NCI-H1436 treated with DMSO at 0.1 percent for 48 hours (cell line): ENCODE results near the gene KLHL3.

ENCODE experiments used
- DNase-seq: peaks from one replicate; lab custom pipeline; 2025; lab: John Stamatoyannopoulos, UW

Gene KLHL3

DNA sequence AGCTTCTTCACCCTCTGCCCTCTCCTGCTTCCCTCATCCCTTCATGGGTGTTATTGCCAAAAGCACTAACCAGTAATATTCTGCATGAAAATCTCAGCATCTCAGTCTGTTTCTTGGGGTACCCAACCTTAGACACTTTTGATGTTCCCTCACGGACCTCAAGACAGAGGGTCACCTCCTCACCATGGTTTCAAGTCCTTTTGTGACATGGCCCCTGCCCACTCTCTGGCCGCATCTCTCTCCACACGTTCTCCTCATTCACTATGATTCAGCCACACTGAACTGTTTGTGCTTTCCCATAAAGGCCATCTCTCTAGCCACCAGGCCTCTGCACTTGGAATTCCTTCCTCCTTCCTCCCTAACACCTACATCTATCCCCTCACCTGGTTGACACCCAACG lies 125.3 kb downstream of the KLHL3 start:
- no peak for DNase-seq

DNA sequence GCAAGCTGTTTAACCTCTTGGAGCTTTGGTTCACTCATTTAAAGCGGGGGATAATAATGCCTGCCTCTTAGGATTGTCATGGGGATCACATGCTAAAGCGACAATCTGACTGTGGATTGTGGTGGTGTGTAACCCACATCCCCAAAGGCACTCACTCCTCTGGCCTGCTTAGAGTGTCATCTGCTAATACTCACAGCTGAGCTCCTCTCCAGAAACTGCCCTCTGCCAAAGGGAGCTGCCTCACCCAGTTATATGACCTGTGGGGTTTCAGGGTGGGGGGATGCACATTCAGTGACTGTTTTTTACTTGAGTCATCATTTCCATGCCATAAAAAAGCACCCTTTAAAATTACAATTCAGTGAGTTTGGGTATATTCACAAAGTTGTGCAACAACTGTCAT lies 126.8 kb downstream of the KLHL3 start:
- DNase-seq: no peak

DNA sequence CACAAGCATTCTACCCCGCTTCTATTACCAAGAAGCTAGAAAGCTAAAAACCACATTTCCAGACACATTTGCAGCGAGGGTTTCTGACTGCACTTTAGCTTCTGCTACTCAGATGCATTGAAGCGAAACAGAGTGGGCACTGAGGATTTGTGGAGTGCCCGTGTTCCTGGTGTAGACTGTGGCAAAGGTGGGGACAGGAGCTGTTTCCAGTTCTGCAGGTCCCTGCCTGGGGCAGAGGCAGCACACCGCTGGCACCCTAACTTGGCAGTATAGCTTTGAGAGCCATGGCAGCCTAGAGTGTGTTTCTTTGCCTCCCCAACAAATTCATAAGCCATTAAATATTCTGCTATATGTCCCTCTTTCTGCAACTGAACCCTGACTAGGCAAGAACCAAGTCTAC lies 128.1 kb downstream of the KLHL3 start:
- DNase-seq: no peak

DNA sequence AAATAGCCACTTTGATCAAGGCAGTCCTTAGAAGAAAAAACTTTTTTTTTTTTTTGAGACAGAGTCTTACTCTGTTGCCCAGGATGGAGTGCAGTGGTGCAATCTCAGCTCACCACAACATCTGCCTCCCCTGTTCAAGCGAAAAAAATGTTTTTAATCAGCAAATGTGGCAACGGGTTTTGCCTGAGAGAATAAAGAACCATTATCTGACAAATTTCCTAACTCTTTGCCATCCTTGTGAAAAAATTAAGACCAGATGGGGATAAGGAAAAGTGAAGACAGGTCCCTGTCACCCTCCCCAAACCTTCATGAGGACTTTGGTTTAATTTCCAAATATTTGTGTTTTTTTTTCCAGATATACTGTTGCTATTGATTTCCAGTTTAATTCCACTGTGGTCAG lies 129.5 kb downstream of the KLHL3 start:
- no peak for DNase-seq

DNA sequence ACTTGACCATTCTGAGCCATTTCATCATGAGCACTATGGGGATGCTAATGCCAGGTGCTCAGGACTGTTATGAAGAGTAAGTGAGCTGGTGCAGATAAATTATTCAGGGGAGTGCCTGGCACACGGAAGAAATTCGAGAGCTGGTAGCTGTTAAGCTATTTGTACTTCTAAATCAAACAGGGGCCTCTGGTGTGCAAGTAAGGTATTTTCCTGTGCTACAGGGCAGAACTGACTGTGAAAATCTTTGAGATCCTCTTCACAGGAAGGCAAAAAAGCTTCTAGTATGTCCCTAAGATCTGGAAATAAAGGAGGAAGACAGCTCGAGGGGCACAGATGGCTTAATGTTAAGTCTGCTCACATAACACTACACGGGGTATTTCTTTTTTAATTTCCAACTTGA lies 130.5 kb downstream of the KLHL3 start:
- peak; percentile 56 for DNase-seq

DNA sequence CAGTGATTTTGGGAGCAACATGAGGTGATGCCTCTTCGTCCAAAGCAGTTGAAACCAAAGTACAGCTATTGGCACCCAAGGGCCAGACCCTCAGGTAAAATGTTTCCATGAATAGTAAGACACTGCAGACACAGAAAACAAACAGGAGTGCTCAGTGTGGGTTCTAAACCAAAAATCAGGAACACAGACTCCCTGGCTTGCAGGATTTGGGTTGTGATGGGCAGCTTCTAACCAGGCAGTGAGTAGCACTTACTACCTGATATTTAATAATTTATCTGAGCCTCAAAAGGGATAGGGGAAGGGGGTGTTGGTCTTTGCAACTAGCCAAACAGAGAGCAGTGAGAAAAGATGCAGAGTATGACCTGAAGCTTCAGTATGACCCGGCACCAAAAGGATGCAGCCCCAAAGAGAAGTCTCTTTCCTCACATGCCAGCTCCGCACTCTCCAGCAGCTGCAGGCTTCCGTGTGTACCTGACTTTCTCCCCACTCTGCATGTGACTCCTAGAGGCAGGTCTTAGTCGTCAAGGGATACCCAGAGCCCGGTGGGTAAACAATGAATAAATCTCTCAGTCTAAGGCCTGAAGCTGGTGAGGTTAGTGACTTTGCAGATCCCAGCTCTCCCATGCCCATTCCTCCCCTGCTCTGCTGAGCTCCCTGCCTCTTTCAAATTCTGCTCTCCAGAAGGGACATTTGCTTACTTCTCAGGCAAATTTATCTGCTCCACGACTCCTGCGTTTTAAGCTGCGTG lies 131.4 kb downstream of the KLHL3 start:
- DNase-seq: peak; percentile 26

DNA sequence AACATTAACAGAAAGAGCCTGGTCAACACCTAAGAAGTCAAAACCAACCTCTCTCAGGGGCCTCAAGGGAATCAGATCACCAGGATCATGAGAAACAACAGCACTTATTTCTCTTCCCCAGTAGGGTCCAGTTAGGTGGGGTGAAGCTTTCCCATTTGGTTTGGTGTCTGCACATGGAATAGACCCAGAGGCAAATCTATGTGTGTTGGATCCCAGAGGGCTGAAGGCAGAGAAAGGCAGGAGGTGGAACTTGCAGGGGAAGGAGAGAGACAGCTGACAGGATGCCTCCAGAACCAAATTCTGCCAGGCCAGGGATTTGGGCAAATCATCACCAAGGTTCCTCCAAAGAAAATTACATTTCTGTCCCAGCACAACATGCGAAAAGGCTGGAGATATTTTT lies 132.0 kb downstream of the KLHL3 start:
- no peak for DNase-seq

DNA sequence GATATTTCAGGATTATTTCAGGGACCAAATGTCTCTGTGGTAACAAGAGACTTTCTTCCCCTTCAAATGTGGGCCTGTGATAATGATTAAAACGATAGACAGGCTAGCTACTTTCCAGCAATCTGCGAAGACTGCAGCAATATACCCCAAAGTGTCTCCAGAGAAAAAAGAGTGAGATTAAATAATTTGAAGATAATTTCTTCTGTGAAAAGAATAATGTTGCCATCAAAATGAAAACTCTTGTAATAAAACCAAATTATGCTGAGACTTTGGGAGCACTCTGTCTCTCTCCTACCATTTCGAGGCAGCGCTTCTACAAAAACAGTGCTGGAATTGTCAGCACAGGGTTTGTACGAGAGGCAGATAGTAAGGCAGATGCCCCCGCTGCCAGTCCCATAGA lies 132.5 kb downstream of the KLHL3 start:
- no peak for DNase-seq

DNA sequence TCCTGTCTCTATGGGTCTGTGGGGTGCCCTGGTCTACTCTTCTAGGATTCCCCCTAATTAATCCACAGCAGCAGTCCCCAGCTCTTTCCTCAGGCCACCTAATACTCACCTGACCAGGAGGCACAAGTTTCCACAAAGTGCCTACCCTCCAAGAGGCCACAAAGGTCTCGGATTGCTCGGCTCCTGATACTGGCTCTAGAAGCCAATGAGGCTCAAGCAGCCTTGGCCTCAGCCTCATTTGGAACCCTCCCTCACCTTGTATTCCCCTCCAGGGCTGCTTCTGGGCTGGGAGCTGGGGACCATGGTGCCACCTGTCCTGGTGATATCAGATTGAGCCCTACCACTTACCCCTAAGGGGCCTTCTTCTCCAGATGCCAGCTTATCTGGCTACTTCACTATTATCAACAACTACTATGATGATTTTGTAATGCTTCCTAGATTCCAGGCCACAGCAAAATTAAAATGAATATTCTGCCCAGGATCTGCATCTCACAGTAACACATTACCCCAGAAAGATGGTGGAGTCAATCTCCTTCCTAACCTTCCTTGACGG lies 133.1 kb downstream of the KLHL3 start:
- DNase-seq: no peak

DNA sequence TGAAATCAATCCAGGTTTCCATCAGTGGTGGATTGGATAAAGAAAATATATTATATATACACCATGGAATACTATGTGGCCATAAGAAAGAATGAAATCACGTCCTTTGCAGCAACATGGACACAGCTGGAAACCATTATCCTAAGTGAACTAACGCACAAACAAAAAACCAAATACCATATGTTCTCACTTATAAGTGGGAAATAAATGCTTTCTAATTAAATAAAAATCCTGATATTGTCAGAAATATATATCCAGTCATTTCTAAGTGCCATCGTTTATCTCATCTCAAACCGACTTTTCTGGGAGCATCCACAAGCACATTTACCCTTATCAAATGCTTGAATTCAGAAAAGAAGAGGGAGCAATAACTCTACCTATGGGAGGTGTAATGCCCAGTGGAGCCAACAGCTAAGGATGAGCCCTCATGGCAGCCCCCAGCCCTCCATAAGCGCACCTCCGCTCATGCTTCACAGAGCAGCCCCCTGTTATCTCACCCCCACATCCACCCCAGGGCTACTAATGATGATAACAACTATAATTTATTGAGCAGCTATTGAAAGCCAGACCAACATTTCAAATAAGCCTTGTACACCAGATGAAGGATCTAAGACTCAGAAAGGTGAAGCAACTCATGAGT lies 135.0 kb downstream of the KLHL3 start:
- DNase-seq: no peak

DNA sequence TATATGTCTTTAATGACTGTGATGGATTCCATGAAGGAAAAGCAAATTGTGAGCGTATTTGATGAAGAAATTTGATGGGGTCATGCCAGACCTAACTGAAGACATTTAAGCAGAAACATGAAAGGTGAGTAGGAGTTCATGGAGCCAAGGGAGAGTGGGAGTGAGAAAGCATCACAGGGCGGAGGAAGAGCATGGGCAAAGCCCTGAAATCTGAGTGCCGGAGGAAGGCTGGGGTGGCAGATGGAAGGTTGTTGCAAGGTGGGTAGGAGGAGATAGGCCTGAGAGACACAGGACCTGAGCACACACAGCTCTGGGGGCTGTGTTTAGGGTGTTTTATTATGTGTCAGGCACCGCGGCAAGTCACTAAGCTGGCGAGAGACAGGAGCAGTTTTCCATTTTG lies 136.4 kb downstream of the KLHL3 start:
- DNase-seq: no peak

DNA sequence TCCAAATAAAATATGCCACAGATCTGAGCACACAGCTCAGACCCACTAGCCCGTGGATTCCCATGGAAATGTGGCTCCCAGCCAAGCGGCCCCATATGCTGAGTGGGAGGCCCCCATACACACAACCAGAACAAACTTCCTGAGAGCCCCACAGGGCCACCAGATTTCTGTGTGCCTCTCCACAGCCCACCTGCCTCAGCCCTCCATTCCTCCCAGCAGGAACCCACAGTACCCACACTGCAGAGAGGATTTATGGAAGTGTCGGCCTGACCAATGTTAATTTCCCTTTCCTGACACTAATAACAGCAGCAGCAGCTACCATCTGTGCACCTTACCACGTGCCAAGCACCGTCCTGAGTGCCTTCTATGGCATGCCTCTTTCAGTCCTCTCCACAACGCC lies 137.5 kb downstream of the KLHL3 start:
- DNase-seq: no peak

DNA sequence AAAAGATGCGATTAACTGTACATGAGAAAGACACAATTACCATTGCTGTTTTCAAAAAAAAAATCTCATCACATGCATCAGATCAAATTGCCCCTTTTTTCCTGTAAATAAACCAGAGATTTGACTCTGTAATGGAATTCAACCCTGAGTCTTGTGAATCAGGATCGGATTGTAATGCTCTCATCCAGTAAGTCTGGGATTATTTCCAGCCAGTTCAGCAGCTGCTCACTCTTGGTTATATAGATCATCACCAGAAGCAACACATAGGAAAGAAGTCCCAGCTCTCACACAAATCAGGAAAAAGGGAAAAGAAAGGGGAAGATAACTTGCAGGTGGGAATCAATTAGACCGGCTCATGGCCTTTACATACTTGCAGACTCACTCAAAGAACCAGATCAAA lies 138.9 kb downstream of the KLHL3 start:
- DNase-seq: no peak

DNA sequence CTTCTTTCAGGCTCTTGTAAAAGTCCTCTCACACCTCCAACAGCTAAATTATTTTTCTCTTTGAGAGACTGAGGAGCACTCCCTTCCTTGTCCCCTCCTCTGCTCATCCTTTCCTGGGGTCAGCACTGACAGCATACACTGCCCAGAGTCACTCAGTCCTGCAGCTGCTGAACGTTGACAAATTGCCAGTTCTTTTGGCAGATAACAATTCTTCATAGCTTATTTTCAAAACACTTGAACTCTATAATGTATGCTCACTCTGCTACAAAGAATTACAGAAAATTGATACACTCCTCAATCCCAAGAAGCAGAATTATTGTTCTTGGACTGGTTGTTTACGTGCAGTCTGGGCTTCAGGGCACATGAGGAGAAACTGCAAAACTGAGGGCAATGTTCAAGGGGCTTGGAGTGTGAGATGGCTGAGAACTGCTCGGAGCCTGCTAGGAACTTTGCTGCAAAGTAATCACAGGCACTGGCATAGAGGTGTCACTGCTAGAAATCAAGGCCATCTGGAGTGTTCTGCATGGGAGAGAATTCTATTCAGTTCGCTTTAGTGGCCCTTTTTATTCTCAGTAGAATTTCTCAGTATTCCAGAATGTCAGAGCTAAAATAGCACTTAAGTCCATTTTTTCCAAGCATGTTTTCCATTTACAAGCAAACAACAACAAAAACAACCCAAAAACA lies 140.4 kb downstream of the KLHL3 start:
- no peak for DNase-seq

DNA sequence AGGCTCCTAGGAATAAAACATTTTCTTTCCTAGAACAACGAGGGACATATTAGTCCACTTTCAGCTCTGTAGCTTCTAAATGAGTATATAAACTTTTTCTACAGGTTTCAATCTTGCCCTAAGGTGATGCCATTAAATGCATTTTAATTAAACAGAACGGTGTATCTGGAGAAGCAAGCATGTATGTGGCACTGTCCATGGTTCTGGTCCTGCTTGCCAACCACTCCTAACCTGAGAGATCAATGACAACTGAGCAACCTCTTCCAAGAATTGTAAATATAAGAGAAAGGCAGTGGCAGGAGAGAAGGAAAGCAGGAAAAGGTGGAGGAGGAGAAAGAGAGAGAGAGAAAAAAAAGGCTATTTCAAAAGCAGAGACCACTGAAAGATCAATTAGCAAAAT lies 141.2 kb downstream of the KLHL3 start:
- DNase-seq: no peak

DNA sequence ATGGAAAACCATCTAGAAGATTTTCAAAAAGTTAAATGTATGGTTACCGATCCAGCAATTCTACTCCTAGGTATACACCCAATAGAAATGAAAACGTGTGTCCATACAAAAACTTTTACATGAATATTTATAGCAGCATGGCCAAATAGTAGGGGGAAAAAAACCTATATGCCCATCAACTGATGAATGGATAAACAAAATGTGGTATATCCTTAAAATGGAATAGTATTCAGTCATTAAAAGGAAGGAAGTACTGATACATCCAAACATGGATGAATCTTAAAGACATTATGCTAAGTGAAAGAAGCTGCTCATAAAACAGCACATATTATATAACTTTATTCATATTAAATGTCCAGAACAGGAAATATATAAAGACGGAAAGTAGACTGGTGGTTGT lies 143.6 kb downstream of the KLHL3 start:
- DNase-seq: no peak

DNA sequence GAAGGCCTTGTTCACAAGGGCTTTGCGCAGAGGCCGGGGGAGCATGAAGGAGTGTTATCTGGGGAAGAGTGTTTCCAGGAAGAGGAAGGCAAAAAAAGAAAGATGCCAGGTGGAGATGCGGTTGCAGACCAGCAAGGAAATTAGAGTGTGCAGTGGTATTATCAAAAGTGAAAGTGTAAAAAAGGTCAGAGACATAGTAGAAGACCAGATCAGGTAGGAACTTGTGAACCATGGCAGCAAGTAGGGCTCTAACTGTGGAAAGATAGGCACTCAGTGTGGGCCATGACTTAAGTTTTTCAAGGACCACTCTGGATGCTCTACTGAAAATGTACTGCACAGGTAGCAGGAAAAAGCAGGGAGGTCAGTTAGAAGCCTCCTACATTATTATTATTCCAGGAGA lies 146.7 kb downstream of the KLHL3 start:
- no peak for DNase-seq

DNA sequence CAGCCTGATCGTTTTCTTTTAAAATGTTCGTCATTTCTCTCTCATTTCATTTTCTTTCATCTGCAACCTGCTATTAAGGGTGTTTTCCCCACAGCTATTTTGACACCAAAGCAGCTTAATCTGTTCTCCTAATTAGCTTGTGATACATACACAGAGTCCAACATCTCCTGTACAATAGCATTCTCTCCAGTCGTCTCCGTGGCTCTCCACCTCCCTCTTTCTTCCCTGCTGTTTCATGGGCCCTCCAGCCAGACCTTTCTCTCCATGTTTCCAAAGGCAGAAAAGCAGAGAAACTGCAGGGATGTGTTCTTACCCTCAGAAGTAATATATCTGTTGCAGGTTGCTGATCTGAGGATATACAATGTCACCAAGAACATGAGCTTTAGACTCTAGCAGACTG lies 148.0 kb downstream of the KLHL3 start:
- no peak for DNase-seq

DNA sequence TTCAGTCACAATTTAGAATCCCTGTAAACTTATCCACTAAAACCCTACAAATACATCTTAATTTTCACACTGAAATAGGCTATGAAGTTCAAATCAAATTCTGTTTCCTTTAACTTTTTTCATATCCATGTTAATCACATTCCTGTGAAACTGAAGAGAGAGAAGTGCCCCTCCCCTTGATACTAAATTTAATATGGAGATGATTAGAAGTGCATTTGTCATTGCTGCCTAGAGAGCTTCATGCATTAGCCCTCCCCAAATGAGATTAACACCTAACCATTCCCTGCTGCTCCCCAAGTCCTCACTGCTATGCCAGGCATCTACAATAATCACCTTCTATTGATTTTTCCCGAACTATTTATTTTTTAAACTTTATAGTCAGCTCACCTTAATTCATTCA lies 151.6 kb downstream of the KLHL3 start:
- no peak for DNase-seq

DNA sequence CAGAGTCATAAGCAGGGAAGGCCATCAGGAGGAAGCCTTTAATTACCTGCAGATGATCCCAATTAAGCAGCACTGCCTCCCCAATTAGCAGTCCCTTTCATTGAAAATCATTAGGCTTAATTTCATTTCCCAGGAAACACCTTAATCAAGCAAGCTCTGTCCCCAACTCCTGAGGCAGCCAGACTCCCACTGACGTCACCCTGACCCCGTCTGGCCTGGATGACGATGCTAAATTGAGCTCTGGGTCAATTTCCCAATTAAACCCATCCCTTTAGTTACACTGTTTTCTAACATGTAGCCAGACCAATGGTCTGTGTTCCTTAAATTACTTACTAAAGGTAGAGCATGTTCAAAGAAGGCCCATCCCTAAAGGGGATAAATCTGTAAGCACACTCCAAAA lies 152.8 kb downstream of the KLHL3 start:
- no peak for DNase-seq

DNA sequence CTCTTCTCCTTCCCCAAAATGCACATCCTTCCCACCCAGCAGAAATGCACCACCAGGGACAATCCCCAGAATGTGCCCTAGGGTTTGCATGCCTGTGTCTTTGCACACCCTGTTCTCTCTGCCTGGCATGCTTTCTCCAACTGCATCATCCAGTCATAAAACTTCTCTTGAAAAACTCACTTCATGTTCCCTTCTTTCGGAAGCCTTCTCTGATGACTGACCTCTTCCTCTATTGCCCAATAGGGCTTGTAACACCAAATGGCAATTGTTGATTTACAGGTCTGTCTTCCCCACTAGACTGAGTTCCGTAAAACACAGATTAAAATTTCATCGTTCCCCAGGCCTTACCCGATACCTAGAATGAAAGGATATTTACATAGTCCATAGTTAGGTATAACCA lies 153.7 kb downstream of the KLHL3 start:
- DNase-seq: no peak

DNA sequence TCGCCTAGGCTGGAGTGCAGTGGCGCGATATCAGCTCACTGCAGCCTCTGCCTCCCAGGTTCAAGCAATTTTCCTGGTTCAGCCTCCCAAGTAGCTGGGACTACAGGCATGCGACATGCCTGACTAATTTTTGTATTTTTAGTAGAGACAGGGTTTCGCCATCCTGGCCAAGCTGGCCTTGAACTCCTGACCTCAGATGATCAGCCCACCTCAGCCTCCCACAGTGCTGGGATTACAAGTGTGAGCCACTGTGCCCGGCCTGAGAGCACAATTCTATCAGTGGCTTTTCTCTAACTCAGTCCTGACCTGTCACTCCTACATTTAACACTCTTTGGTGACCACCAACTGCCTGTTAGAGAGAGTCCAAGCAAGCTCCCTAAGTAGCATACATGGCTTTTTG lies 154.1 kb downstream of the KLHL3 start:
- no peak for DNase-seq

DNA sequence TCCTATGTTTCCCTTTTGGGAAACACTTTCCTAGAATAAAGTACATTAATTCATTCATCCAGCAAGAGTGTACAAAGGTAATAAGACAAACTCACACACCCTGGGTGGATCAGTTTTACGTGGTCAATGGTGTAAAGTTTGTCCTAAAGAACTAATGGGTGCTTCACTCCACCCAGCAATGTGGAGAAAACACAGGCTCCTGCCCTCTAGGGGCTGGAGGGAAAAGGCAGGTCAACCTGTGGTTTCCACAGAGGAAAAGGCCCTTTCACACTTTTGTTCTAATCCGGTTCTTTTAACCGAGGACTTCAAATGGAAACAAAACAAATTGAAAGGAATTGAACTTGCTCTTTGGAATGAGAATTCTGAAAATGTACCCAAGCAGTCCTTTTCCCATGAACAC lies 155.9 kb downstream of the KLHL3 start:
- no peak for DNase-seq
